HepG2 (cell line): ENCODE results near the gene PALM. TPM values are rescaled to one million over a fixed set of nuclear protein-coding genes. Genes with fewer than 3 reads are reported as not detected.

ENCODE experiments used
- FOXO1 ChIP-seq: sonication (generic); formaldehyde crosslinking; IDR thresholded peaks from 2 replicates; pipeline ENCODE4 v1.4.0; 2020; ENCODE audit warnings: missing genetic modification reagents
- GABPA ChIP-seq, 2 experiments: IDR thresholded peaks; 2 replicates each; pipeline ENCODE4 v1.6.1; 2011 to 2016; ENCODE audit warnings: low read depth in 2 of 2, low read length in 1 of 2, missing biosample characterization in 1 of 2, missing genetic modification characterization in 1 of 2
- HOXA9 ChIP-seq: sonication (generic); formaldehyde crosslinking; IDR thresholded peaks from 2 replicates; pipeline ENCODE4 v1.8.1; 2022; ENCODE audit warnings: missing genetic modification reagents, mild to moderate bottlenecking, moderate library complexity, borderline replicate concordance
- IKZF1 ChIP-seq: fragments of 450-650 bp; IDR thresholded peaks from 2 replicates; pipeline ENCODE4 v1.7.1; 2016
- IRF2 ChIP-seq: IDR thresholded peaks from 2 replicates; pipeline ENCODE4 v1.6.1; 2018; ENCODE audit warnings: missing genetic modification reagents, missing compliant biosample characterization
- PHF20 ChIP-seq: sonication (generic); formaldehyde crosslinking; IDR thresholded peaks from 2 replicates; pipeline ENCODE4 v1.5.0; 2020; ENCODE audit warnings: mild to moderate bottlenecking, missing genetic modification reagents
- RBFOX2 ChIP-seq: fragments of 200-400 bp; formaldehyde crosslinking; IDR thresholded peaks from 2 replicates; pipeline ENCODE4 v1.6.1; 2017; ENCODE audit warnings: low read depth, mild to moderate bottlenecking, low read length
- SNAI1 ChIP-seq: sonication (generic); formaldehyde crosslinking; IDR thresholded peaks from 2 replicates; pipeline ENCODE4 v1.5.0; 2020; ENCODE audit warnings: mild to moderate bottlenecking, missing genetic modification reagents, borderline replicate concordance
- THYN1 ChIP-seq: sonication (generic); formaldehyde crosslinking; IDR thresholded peaks from 2 replicates; pipeline ENCODE4 v1.8.1; 2023; ENCODE audit warnings: low read depth, mild to moderate bottlenecking, moderate library complexity, missing genetic modification reagents, borderline replicate concordance
- ZFP91 ChIP-seq: sonication (generic); formaldehyde crosslinking; IDR thresholded peaks from 2 replicates; pipeline ENCODE4 v1.9.0; 2022; ENCODE audit warnings: missing genetic modification reagents, mild to moderate bottlenecking, borderline replicate concordance
- ZNF160 ChIP-seq: sonication (generic); formaldehyde crosslinking; IDR thresholded peaks from 2 replicates; pipeline ENCODE4 v1.8.0; 2022; ENCODE audit warnings: mild to moderate bottlenecking, inconsistent platforms, missing genetic modification reagents
- ZNF430 ChIP-seq: sonication (generic); formaldehyde crosslinking; IDR thresholded peaks from 2 replicates; pipeline ENCODE4 v1.9.0; 2021; ENCODE audit warnings: mild to moderate bottlenecking, missing genetic modification reagents
- ZNF672 ChIP-seq: sonication (generic); formaldehyde crosslinking; IDR thresholded peaks from 2 replicates; pipeline ENCODE4 v1.8.1; 2022; ENCODE audit warnings: missing genetic modification reagents
- ZNF713 ChIP-seq: sonication (generic); formaldehyde crosslinking; IDR thresholded peaks from 2 replicates; pipeline ENCODE4 v1.4.0; 2020; ENCODE audit warnings: mild to moderate bottlenecking, missing genetic modification reagents
- ZSCAN12 ChIP-seq: sonication (generic); formaldehyde crosslinking; IDR thresholded peaks from 2 replicates; pipeline ENCODE4 v1.9.0; 2021; ENCODE audit warnings: mild to moderate bottlenecking, missing genetic modification reagents
- polyA plus RNA-seq, 8 experiments: library from polyadenylated mRNA; depleted of rRNA in 3 of 8; stranded (reverse) in 7 of 8; unstranded in 1 of 8; fragments of >200 nt; fragmentation: Illumina TruSeq in 4 of 8; extraction: Trizol in 4 of 8; gene quantifications; 2 replicates each; pipeline versions ENCODE4 v1.2.1 to v1.2.3, GENCODE V29; 2011 to 2016; ENCODE audit warnings: low read depth in 4 of 8, missing spikeins in 1 of 8, mixed read lengths in 1 of 8; ENCODE audit not compliant: insufficient read depth in 1 of 8
- total RNA-seq, 5 experiments: library from RNA; depleted of rRNA; stranded (reverse); fragments of >200 nt; fragmentation: Illumina TruSeq; extraction: Trizol; gene quantifications; 2 replicates each; pipeline ENCODE4 v1.2.3, GENCODE V29; 2016; ENCODE audit warnings: low read depth in 1 of 5
- TF ChIP-seq, protein P1 (sequence below): sonication (generic); formaldehyde crosslinking; IDR thresholded peaks from 2 replicates; pipeline ENCODE4 v1.5.0; 2020; ENCODE audit warnings: mild to moderate bottlenecking, missing genetic modification reagents, borderline replicate concordance

The PALM gene
- total and polyA plus RNA-seq, 2 of the 13 experiments (the other 11 are each of a cell fraction or from before 2014, with no cell fraction given), result 4.0 to 9.7 TPM

DNA sequence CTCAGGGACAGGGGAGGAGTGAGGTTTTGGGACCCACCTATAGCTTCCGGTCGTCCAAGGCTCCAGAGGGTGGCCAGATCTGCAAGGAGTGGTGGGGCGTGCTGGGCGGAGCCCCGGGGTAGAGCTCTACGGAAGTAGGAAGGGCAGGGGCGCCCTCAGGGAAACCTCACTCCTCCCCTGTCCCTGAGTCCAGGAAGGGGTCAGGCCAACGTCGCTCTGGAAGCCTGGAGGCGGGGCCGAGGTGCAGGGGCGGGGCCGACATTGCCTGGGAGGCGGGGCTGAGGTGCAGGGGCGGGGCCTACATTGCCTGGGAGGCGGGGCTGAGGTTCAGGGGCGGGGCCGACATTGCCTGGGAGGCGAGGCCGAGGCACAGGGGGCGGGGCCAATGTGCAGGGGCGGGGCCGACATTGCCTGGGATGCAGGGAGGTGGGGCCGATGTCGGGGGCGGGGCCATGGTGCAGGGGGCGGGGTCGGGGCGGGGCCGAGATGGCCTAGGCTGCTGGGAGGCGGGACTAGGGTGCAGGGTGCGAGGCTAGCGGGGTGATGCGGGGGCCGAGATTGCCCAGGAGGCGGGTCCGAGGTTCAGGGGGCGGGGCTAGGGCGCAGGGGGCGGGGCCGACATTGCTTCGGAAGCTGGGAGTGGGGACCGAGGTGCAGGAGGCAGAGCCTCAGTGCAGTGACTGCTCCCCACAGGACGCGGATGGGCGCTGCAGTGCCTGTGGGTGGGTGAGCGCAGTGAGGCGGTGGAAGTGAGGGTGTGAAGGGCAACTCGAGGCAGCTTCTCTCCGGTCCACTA is 4.9 kb upstream of the PALM start (continued):
- TF ChIP-seq IRF2 (CRISPR knock-in tag) (peak; percentile 39; the same call in 1 of the 2 replicates), GABPA (IDR thresholded peaks at IDR 0.05; ENCODE audit: low read depth, low read length) (peak; percentile 47), GABPA (CRISPR knock-in tag; IDR thresholded peaks at IDR 0.05; ENCODE audit: low read depth) (peak; percentile 83), ZNF713 (CRISPR knock-in tag) (0 out of 2 replicates have a peak, but pooled peaks have one; percentile 64), THYN1 (CRISPR knock-in tag) (0 out of 2 replicates have a peak, but pooled peaks have one; percentile 82), PHF20 (CRISPR knock-in tag) (peak; percentile 27), RBFOX2 (peak; percentile 73), SNAI1 (CRISPR knock-in tag) (no peak), ZNF672 (CRISPR knock-in tag) (no peak), ZFP91 (CRISPR knock-in tag) (peak; percentile 46), IKZF1 (no peak), FOXO1 (CRISPR knock-in tag) (peak; percentile 63), ZSCAN12 (CRISPR knock-in tag) (no peak), ZNF160 (CRISPR knock-in tag) (peak; percentile 46; the same call in 1 of the 2 replicates), ZNF430 (CRISPR knock-in tag) (0 out of 2 replicates have a peak, but pooled peaks have one; percentile 3), HOXA9 (CRISPR knock-in tag) (no peak)
- TF ChIP-seq, protein P1, sequence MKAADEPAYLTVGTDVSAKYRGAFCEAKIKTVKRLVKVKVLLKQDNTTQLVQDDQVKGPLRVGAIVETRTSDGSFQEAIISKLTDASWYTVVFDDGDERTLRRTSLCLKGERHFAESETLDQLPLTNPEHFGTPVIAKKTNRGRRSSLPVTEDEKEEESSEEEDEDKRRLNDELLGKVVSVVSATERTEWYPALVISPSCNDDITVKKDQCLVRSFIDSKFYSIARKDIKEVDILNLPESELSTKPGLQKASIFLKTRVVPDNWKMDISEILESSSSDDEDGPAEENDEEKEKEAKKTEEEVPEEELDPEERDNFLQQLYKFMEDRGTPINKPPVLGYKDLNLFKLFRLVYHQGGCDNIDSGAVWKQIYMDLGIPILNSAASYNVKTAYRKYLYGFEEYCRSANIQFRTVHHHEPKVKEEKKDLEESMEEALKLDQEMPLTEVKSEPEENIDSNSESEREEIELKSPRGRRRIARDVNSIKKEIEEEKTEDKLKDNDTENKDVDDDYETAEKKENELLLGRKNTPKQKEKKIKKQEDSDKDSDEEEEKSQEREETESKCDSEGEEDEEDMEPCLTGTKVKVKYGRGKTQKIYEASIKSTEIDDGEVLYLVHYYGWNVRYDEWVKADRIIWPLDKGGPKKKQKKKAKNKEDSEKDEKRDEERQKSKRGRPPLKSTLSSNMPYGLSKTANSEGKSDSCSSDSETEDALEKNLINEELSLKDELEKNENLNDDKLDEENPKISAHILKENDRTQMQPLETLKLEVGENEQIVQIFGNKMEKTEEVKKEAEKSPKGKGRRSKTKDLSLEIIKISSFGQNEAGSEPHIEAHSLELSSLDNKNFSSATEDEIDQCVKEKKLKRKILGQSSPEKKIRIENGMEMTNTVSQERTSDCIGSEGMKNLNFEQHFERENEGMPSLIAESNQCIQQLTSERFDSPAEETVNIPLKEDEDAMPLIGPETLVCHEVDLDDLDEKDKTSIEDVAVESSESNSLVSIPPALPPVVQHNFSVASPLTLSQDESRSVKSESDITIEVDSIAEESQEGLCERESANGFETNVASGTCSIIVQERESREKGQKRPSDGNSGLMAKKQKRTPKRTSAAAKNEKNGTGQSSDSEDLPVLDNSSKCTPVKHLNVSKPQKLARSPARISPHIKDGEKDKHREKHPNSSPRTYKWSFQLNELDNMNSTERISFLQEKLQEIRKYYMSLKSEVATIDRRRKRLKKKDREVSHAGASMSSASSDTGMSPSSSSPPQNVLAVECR, result peak; percentile 48; the same call in 1 of the 2 replicates
